GM19099 (cell line): ENCODE measurements around the gene EMID1.

Experiments used
- POLR2A ChIP-seq: IDR thresholded peaks from 3 replicates; pipeline ENCODE4 v1.6.1; 2011; ENCODE audit warnings: low read depth; ENCODE audit not compliant: insufficient read length; ENCODE audit errors: extremely low read depth

Gene EMID1

DNA sequence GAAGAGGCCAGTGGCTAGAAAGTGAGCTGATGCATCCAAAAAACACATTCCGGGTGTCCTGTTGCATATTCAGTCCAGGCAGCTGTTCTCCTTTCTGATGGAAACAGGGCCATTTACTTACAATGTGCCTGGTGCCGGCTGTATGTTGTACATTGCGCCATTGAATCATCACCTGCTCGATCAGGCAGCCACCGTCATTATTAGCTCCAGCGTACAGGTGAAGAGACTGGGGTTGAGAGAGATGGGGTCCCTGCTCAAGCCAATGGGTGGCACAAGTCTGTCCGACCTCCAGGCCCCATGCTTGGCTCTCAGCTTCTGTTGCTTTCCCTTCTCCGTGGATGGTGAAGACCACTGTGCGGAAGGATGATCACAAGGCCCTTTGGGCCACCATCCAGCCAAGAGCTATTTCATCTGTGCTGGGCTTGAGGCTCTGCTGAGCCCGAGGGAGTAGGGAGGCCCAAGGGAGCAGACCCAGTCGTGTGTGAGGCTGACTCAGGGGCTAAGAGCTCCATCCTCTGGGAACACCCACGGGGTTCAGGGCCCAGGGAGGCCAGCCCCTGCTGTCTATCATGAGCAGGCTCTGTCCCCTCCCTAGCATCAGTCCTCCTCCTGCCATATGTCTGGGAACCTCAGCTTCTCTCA is 20.7 kb upstream of the EMID1 start:
- no peak for TF ChIP-seq POLR2A

DNA sequence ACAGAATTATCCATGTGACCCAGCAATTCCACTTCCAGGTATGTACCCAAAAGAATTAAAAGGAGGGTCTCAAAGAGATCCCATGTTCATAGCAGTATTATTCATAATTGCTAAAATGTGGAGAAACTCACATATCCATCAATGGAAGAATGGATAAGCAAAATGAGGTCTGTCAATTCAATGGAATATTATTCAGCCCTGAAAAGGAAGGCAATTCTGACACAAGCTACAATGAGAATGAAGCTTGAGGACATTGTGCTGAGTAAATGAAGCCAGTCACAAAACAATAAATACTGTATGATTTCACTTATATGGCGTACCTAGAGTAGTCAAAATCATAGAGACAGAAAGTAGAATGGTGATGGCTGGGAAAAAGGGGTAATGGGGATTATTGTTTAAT is 19.4 kb upstream of the EMID1 start:
- TF ChIP-seq POLR2A, result no peak

DNA sequence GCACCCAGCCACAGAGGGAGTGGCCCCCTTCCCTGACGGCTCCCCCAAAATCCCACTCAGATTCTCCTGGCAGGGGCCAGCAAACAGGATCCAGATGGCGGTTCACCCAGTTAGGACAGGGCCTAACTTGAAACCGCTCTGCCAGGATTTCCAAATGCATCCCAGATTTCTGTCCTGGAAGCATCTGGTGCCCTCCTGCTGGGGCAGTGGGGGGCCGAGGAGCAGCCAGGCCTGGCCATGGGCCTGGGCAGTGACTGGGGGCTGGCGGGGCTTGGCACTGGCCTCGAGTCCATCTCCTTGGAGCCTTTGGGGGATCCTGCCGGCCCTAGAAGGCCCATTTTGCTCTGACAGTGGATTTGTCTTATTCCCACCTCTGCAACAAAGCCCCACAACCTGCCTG is 17.9 kb upstream of the EMID1 start:
- no peak for TF ChIP-seq POLR2A

DNA sequence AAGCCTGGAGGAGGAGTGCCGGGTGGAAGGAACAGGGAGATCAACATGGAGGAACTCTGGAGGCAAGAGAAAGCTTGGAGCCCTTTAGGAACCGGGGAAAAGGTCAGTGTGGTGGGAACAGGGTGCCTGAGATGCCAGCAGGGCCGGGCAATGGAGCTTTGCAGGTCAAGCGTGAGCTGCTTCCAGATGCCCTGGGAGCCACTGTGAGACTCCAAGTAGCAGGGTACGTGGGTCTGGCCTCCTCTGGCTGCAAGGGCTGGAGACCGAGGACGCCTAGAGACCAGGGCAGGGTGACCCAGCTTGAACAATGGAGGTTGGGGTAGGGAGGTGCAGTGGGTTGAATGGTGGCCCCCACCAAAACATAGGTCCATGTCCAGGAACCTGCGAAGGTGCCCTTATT is 15.6 kb upstream of the EMID1 start:
- TF ChIP-seq POLR2A, result no peak

DNA sequence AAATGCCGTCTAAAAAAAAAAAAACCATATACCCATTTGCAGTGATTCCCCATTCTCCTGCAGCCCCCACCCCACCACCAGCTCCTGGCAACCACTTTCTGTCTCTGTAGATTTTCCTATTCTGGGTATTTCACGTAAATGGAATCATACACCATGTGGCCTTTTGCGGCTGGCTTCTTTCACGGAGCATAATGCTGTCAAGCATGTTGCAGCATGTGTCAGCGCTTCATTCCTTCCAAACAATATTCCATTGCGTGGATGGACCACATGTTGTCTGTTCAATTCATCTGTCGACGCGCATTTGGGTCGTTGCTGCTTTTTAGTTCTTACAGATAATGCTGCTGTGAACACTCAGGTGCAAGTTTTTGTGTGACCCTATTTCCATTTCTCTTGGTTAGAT is 14.8 kb upstream of the EMID1 start:
- TF ChIP-seq POLR2A, result no peak

DNA sequence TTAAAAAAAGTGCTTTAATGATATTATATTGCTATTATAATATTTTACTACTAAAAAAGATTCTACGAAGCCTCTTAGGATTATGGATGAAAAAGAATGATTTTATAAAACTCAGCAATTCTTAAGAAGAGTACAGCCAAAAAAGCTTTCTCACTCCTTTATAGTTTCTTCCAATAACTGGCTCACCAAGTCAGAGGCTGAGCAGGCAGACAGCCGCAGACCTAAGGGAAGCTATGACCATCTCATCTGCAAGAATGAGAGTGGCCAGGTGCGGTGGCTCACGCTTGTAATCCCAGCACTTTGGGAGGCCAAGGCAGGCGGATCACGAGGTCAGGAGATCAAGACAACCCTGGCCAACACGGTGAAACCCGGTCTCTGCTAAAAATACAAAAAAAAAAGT is 12.7 kb upstream of the EMID1 start:
- no peak for TF ChIP-seq POLR2A

DNA sequence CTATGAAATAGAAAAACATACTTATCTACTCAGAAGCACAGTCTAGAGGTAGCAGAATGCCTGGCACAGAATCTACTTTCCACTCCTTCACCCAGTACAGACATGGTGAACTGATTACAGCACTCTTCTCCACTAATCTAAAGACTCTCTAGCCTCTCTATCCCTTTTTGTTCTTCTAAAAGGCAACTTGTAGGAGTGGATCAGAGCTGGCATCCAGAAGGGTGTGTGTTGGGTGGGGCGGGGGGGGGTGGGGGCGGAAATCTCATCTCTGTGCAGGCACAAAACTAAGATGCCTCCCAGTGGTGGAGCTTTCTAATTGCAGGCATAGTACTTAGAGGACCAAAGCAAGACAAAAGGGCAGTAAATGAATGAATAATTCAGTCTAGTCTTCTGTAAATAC is 11.5 kb upstream of the EMID1 start:
- TF ChIP-seq POLR2A, result no peak

DNA sequence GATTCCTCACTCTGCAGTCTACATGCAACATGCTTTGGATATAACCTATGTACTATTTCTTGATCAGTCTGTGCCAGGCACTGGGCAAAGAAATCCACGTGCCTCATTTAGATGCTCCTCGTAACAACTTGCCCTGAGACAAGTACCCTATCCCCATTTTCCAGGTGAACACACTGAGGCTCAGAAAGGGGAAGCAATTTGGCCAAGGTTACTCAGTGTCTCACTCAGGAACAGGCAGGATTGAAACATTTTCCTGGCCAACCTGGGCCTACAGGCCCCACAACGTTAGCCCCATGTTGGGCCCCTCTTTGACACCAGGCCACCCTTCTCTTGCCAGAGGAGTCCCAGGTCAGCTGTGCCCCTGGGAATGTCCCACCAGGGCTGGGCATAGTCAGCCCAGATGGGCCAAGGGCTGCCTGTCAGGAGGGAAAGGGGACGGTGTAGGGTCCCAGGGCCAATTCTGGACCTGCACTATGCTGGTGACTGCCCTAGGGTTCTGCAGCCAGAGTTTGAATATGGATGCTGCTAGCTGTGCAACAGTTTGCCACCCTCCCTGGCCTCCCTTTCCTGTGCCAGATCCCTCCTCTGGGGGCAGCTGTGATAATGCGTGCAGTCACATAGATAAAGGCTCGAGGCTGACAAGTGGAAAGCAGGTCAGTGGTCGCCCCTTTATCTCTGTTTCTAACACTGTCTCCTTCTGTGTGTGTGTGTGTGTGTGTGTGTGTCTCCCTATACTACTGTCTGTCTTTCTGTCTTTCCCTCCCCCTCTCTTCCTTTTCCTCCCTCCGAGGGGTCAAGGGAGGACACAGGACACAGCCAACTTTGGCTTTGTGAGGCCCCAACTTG is 10.4 kb upstream of the EMID1 start:
- TF ChIP-seq POLR2A, result no peak

DNA sequence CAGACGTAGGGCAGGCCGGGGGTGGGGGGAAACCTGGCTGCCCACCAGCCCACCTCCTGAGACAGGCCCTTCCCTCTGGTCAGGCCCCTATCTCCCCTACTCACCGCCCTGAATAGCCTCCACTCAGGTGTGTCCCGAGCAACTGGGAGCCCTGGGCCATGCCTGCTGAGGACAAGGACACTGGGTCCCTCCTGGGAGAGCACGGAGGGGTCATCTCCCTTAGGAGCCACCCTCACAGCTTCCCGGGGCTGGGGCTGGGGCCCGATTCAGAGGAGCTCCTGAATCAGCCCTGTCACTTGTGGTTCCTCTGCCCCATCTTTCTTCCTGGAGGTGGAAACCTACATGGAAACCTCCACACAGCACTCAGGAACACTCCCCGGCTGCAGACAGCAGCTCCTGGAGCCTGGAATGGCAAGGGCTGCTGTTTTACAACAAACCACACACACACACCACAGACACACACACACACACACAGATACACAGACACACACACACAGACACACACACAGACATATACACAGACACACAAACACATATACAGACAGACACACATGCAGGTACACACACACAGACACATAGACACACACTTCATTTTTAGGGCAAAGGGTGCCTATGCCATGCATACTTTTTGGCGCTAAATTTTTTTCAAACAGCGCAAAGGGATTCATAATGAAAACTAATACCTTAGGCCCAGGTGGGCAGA is 9.6 kb upstream of the EMID1 start:
- no peak for TF ChIP-seq POLR2A

DNA sequence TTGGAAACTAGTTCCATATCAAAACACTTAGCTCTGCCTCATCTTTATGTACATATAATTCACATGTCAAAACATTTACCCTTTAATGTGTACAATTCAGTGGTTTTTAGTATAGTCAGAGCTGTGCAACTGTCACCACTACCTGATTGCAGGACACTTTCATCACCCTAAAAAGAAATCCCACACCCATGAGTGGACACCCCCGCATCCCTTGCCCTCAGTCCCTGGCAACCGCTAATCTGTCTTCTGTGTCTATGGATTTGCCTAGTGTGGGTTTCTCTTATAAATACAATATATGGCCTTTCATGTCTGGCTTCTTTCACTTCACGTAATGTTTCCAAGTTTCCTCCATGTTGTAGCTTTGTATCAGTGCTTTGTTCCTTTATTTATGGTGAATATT is 8.6 kb upstream of the EMID1 start:
- no peak for TF ChIP-seq POLR2A

DNA sequence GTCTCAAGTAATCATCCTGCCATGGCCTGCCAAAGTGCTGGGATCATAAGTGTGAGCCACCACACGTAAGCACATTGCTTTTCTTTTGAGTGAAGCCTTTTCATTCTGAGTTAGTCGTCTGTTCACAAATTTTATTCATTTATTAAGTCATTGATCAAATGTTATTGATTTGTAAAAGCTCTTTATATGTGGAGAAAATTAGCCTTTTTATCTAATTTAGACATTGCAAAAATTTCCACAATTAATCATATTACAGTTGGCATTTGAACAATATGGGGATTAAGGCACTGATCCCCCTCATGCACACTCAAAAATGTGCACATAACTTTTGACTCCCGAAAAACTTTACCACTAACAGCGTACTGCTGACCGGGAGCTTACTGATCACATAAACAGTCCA is 7.5 kb upstream of the EMID1 start:
- TF ChIP-seq POLR2A, result no peak

DNA sequence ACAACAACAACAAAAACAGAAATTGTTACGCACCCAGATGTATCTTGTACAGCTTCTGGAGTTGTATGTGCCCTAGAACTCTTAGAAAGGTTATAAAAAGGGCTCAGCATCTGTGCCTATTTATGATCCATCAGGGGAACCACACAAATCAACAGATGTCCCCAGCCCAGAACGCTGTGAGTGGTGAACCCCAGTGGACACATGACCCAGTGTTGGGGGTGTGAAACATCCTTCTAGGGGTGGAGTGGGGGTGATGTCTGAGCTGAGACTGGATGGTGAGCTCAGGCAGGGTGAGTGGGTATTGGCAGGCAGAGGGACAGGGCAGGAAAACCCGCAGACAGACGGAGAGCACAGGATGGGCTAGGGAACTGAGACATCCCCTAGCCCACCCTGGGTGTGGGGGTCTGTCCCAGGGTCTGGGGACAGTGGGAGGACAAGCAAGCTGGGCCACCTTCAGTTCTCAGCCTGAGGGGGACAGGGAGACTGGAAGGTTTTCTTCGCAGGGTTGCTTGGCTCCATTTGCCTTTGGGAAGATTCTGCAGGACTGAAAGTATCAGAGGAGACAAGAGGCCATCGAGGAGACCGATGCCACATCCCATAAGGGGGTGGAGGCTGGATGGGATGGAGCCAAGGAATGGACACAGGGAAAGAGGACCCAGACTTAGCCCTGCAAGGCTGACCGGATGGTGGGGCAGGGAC is 5.8 kb upstream of the EMID1 start:
- no peak for TF ChIP-seq POLR2A

DNA sequence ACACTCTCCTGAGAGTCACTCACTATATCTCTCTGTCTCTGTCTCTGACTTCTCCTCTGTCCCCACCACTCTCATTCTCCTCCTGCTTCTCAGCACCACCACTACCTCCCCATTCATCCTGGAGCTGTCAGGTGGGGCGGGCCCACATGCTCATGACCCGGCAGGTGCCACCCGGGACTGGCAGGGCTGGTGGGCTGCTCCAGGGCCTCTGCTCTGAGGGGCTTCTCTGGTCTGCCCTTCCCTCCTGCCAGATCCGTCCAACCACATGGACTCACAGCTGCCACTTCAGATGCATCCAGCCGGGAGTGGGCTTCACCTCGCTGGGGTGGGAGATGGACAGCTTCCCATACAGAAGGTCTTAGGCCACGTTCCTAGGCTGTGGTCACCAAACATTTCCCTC is 4.8 kb upstream of the EMID1 start:
- TF ChIP-seq POLR2A, result no peak

DNA sequence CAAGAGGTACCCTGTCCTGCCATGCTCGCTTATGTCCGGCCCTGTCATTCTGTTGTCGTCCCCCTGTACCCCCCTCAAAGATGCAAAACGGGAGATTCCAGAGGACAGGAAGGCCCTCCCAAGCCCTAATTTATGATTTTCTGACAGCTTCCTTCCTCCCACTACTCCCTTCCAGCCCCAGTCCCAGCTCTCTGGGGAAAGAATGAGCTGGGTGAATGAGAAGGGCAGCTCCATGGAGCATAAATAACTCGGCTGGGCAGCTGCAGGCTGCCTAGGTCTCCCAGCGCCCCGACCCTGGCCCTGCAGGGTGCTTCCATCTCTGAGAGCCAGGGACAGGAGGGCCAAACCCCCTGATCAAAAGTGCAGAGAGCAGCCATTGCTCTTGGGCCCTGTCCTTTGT is 3.9 kb upstream of the EMID1 start:
- no peak for TF ChIP-seq POLR2A
